HEK293 (cell line): ENCODE data around the gene SMTNL2.

Source experiments
- CTCF ChIP-seq: fragments of 450-650 bp; formaldehyde crosslinking; IDR thresholded peaks from 2 replicates; pipeline ENCODE4 v1.5.1; 2016; ENCODE audit warnings: missing biosample characterization, missing genetic modification characterization
- REST ChIP-seq: fragments of 450-650 bp; formaldehyde crosslinking; IDR thresholded peaks from 2 replicates; pipeline ENCODE4 v1.5.1; 2016; ENCODE audit warnings: missing biosample characterization, missing genetic modification characterization
- ZNF121 ChIP-seq: fragments of 450-650 bp; formaldehyde crosslinking; IDR thresholded peaks from 2 replicates; pipeline ENCODE4 v1.5.1; 2016; ENCODE audit warnings: missing biosample characterization, missing genetic modification characterization
- ZNF140 ChIP-seq: fragments of 450-650 bp; formaldehyde crosslinking; IDR thresholded peaks from 2 replicates; pipeline ENCODE4 v1.5.1; 2016; ENCODE audit warnings: missing biosample characterization, missing genetic modification characterization
- ZNF433 ChIP-seq: fragments of 450-650 bp; formaldehyde crosslinking; IDR thresholded peaks from 2 replicates; pipeline ENCODE4 v1.5.1; 2016; ENCODE audit warnings: missing biosample characterization, missing genetic modification characterization, low read depth
- ZNF521 ChIP-seq: fragments of 450-650 bp; formaldehyde crosslinking; IDR thresholded peaks from 2 replicates; pipeline ENCODE4 v1.5.1; 2017; ENCODE audit warnings: missing biosample characterization, mild to moderate bottlenecking, missing genetic modification characterization
- ZNF544 ChIP-seq: fragments of 450-650 bp; formaldehyde crosslinking; IDR thresholded peaks from 2 replicates; pipeline ENCODE4 v1.5.0; 2017; ENCODE audit warnings: missing biosample characterization, missing genetic modification characterization
- ZNF585B ChIP-seq: fragments of 450-650 bp; formaldehyde crosslinking; IDR thresholded peaks from 2 replicates; pipeline ENCODE4 v1.5.1; 2016; ENCODE audit warnings: missing biosample characterization, missing genetic modification characterization
- ZNF623 ChIP-seq: fragments of 450-650 bp; formaldehyde crosslinking; IDR thresholded peaks from 2 replicates; pipeline ENCODE4 v1.5.1; 2016; ENCODE audit warnings: missing biosample characterization, missing genetic modification characterization
- ZNF701 ChIP-seq: fragments of 450-650 bp; formaldehyde crosslinking; IDR thresholded peaks from 2 replicates; pipeline ENCODE4 v1.5.1; 2016; ENCODE audit warnings: missing biosample characterization, missing genetic modification characterization
- ZSCAN23 ChIP-seq: fragments of 450-650 bp; formaldehyde crosslinking; IDR thresholded peaks from 2 replicates; pipeline ENCODE4 v1.5.1; 2016; ENCODE audit warnings: missing biosample characterization, missing genetic modification characterization
- ZSCAN30 ChIP-seq: fragments of 450-650 bp; IDR thresholded peaks from 2 replicates; pipeline ENCODE4 v1.5.1; 2018; ENCODE audit warnings: missing biosample characterization, mild to moderate bottlenecking, missing genetic modification characterization, moderate library complexity

- TF ChIP-seq CTCF (tag by site-specific recombination) (no peak), ZSCAN30 (tag by site-specific recombination) (no peak), ZNF433 (no peak), ZNF544 (tag by site-specific recombination) (no peak), ZNF121 (tag by site-specific recombination) (no peak), ZNF623 (no peak), ZNF140 (tag by site-specific recombination) (no peak), ZNF521 (tag by site-specific recombination) (no peak), ZNF585B (tag by site-specific recombination) (no peak), ZSCAN23 (tag by site-specific recombination) (no peak), ZNF701 (tag by site-specific recombination) (no peak), REST (tag by site-specific recombination) (no peak)
Observed at GRCh38 chr17:4574448-4575045, 9.8 kb upstream of the SMTNL2 start.
